Measurements from ENCODE around the gene DUSP10. TPM values are rescaled to one million over a fixed set of nuclear protein-coding genes. Genes with fewer than 3 reads are reported as not detected.

Gene DUSP10
- polyA plus RNA-seq, 1 donor from 2014 or later, result 2.0 TPM

- no peaks in the 10 kb centered on the region for H3F3A ChIP-seq (ENCODE audit: insufficient read depth, low read length, poor library complexity, severe bottlenecking)
- H3K4me2 ChIP-seq (ENCODE audit: low read length), result no peak overlapping the region
- H3K79me2 ChIP-seq (replicated peaks; ENCODE audit: insufficient read depth, low read length), result no peaks in the 10 kb centered on the region
- H3K4me3 ChIP-seq (ENCODE audit: low read length), result no peak overlapping the region
- H3K27me3 ChIP-seq (ENCODE audit: insufficient read depth, low read depth, low read length), result no peaks in the 10 kb centered on the region
- H4K20me1 ChIP-seq (ENCODE audit: insufficient read depth), result no peaks in the 10 kb centered on the region
- H3K9me2 ChIP-seq (ENCODE audit: insufficient read depth, low read length), result no peaks in the 10 kb centered on the region
- no peak overlapping the region for H2AFZ ChIP-seq (ENCODE audit: low read depth, low read length)
- H3K36me3 ChIP-seq (ENCODE audit: insufficient read depth, low read length), result no peaks in the 10 kb centered on the region
- no peaks in the 10 kb centered on the region for H3K9me3 ChIP-seq (ENCODE audit: low read length)
- no peak for TF ChIP-seq SMC3 (conservative IDR thresholded peaks at IDR 0.05; ENCODE audit: poor library complexity)
- TF ChIP-seq TAF1 (IDR thresholded peaks at IDR 0.05; ENCODE audit: low read depth), result no peak
- no peak for TF ChIP-seq RAD21 (conservative IDR thresholded peaks at IDR 0.05)
- TF ChIP-seq CTCF (IDR thresholded peaks at IDR 0.05; ENCODE audit: poor library complexity, severe bottlenecking), result no peak
- no peak for TF ChIP-seq POLR2AphosphoS5 (IDR thresholded peaks at IDR 0.05)
- TF ChIP-seq MXI1 (conservative IDR thresholded peaks at IDR 0.05; ENCODE audit: poor library complexity, severe bottlenecking), result no peak
- no peak for TF ChIP-seq EZH2 (IDR thresholded peaks at IDR 0.05; ENCODE audit: borderline replicate concordance, insufficient read depth, low read length, poor library complexity, severe bottlenecking)
- no peak for TF ChIP-seq REST (IDR thresholded peaks at IDR 0.05; ENCODE audit: borderline replicate concordance)
- TF ChIP-seq EP300 (conservative IDR thresholded peaks at IDR 0.05; ENCODE audit: poor library complexity, severe bottlenecking), result no peak
- no peak overlapping the region for H3K9ac ChIP-seq (ENCODE audit: low read length)
- H3K27ac ChIP-seq (ENCODE audit: low read length), result no peak overlapping the region
These were observed 9.5 kb upstream of the DUSP10 start for GRCh38 chr1:221751226-221751887.

- H3K79me2 ChIP-seq (replicated peaks; ENCODE audit: insufficient read depth, low read length), result no peaks in the 10 kb centered on the region
- H3K9me2 ChIP-seq (ENCODE audit: insufficient read depth, low read length), result no peaks in the 10 kb centered on the region
- no peak overlapping the region for H3K4me2 ChIP-seq (ENCODE audit: low read length)
- no peak for TF ChIP-seq CTCF (IDR thresholded peaks at IDR 0.05; ENCODE audit: poor library complexity, severe bottlenecking)
- TF ChIP-seq REST (IDR thresholded peaks at IDR 0.05; ENCODE audit: borderline replicate concordance), result no peak
- no peak for TF ChIP-seq EZH2 (IDR thresholded peaks at IDR 0.05; ENCODE audit: borderline replicate concordance, insufficient read depth, low read length, poor library complexity, severe bottlenecking)
- no peak for TF ChIP-seq POLR2AphosphoS5 (IDR thresholded peaks at IDR 0.05)
- TF ChIP-seq EP300 (conservative IDR thresholded peaks at IDR 0.05; ENCODE audit: poor library complexity, severe bottlenecking), result no peak
- no peak for TF ChIP-seq TAF1 (IDR thresholded peaks at IDR 0.05; ENCODE audit: low read depth)
- no peak for TF ChIP-seq RAD21 (conservative IDR thresholded peaks at IDR 0.05)
- TF ChIP-seq SMC3 (conservative IDR thresholded peaks at IDR 0.05; ENCODE audit: poor library complexity), result no peak
- no peak for TF ChIP-seq MXI1 (conservative IDR thresholded peaks at IDR 0.05; ENCODE audit: poor library complexity, severe bottlenecking)
- H3K9ac ChIP-seq (ENCODE audit: low read length), result no peak overlapping the region
- no peaks in the 10 kb centered on the region for H3K27me3 ChIP-seq (ENCODE audit: insufficient read depth, low read depth, low read length)
- no peaks in the 10 kb centered on the region for H3K36me3 ChIP-seq (ENCODE audit: insufficient read depth, low read length)
- H2AFZ ChIP-seq (ENCODE audit: low read depth, low read length), result no peak overlapping the region
- no peak overlapping the region for H3K4me3 ChIP-seq (ENCODE audit: low read length)
- H3K9me3 ChIP-seq (ENCODE audit: low read length), result no peaks in the 10 kb centered on the region
- no peaks in the 10 kb centered on the region for H4K20me1 ChIP-seq (ENCODE audit: insufficient read depth)
- H3K27ac ChIP-seq (ENCODE audit: low read length), result no peak overlapping the region
- H3F3A ChIP-seq (ENCODE audit: insufficient read depth, low read length, poor library complexity, severe bottlenecking), result no peaks in the 10 kb centered on the region
These were observed 7.1 kb upstream of the DUSP10 start for GRCh38 chr1:221748981-221749380.
